HL-60 (cell line): ENCODE measurements around the gene SOX6.

ENCODE experiments used
- DNase-seq, 2 experiments: peaks; one replicate each; pipeline ENCODE4 v3.0.0-alpha.2; 2010 to 2020; ENCODE audit warnings: low read depth in 1 of 2, low spot score in 1 of 2
- H3K27ac ChIP-seq: fragments of 250-450 bp; sonication (Bioruptor Pico); replicated peaks from 2 replicates; pipeline ENCODE4 v1.5.1; 2020; ENCODE audit warnings: mild to moderate bottlenecking, moderate library complexity
- H3K27me3 ChIP-seq: fragments of 250-450 bp; sonication (Bioruptor Pico); 2 replicates; pipeline ENCODE4 v1.5.1; 2021; ENCODE audit warnings: mild to moderate bottlenecking, moderate library complexity; ENCODE audit not compliant: insufficient read depth, poor library complexity, severe bottlenecking
- H3K4me3 ChIP-seq: replicated peaks from 2 replicates; pipeline ENCODE4 v1.5.1; 2011; ENCODE audit warnings: mild to moderate bottlenecking, control low read depth, low read length; ENCODE audit not compliant: insufficient read depth
- GABPA ChIP-seq: IDR thresholded peaks from 2 replicates; pipeline ENCODE4 v1.6.1; 2012; ENCODE audit warnings: low read depth
- POLR2AphosphoS5 ChIP-seq: IDR thresholded peaks from 2 replicates; pipeline ENCODE4 v1.6.1; 2012; ENCODE audit warnings: low read depth
- SPI1 ChIP-seq: IDR thresholded peaks from 2 replicates; pipeline ENCODE4 v1.6.1; 2012; ENCODE audit warnings: low read depth, mild to moderate bottlenecking, borderline replicate concordance
- TF ChIP-seq, protein P1 (sequence below): IDR thresholded peaks from one replicate; pipeline ENCODE4 v1.5.1; 2011; ENCODE audit warnings: low read length, control low read depth, inconsistent platforms; ENCODE audit not compliant: insufficient read depth
- TF ChIP-seq, protein P2 (sequence below): IDR thresholded peaks from 2 replicates; pipeline ENCODE4 v1.6.1; 2012; ENCODE audit warnings: low read depth; ENCODE audit not compliant: insufficient replicate concordance

SOX6 gene

DNA sequence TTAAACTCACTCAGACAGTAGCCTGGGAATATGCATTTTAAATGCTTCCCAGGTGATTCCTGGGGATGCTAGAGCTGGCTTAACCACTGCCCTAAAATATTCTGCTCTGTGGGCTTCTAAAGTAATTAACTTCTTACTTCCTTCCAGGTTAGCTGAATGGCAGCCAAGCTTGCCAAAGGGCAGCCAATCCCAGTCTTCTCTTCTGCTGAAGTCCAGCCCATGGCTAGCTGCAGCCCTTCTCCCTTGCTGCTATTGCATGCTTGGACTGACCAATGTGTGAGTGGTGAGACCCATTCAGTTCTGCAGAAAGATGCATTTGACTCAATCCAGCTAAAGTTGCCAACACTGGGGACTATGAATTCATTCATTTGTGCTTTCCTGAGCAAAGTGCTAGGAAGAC lies 411.9 kb downstream of the SOX6 start:
- TF ChIP-seq GABPA (no peak), POLR2AphosphoS5 (no peak), SPI1 (no peak)
- TF ChIP-seq, protein P1, sequence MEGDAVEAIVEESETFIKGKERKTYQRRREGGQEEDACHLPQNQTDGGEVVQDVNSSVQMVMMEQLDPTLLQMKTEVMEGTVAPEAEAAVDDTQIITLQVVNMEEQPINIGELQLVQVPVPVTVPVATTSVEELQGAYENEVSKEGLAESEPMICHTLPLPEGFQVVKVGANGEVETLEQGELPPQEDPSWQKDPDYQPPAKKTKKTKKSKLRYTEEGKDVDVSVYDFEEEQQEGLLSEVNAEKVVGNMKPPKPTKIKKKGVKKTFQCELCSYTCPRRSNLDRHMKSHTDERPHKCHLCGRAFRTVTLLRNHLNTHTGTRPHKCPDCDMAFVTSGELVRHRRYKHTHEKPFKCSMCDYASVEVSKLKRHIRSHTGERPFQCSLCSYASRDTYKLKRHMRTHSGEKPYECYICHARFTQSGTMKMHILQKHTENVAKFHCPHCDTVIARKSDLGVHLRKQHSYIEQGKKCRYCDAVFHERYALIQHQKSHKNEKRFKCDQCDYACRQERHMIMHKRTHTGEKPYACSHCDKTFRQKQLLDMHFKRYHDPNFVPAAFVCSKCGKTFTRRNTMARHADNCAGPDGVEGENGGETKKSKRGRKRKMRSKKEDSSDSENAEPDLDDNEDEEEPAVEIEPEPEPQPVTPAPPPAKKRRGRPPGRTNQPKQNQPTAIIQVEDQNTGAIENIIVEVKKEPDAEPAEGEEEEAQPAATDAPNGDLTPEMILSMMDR = no peak
- TF ChIP-seq, protein P2, sequence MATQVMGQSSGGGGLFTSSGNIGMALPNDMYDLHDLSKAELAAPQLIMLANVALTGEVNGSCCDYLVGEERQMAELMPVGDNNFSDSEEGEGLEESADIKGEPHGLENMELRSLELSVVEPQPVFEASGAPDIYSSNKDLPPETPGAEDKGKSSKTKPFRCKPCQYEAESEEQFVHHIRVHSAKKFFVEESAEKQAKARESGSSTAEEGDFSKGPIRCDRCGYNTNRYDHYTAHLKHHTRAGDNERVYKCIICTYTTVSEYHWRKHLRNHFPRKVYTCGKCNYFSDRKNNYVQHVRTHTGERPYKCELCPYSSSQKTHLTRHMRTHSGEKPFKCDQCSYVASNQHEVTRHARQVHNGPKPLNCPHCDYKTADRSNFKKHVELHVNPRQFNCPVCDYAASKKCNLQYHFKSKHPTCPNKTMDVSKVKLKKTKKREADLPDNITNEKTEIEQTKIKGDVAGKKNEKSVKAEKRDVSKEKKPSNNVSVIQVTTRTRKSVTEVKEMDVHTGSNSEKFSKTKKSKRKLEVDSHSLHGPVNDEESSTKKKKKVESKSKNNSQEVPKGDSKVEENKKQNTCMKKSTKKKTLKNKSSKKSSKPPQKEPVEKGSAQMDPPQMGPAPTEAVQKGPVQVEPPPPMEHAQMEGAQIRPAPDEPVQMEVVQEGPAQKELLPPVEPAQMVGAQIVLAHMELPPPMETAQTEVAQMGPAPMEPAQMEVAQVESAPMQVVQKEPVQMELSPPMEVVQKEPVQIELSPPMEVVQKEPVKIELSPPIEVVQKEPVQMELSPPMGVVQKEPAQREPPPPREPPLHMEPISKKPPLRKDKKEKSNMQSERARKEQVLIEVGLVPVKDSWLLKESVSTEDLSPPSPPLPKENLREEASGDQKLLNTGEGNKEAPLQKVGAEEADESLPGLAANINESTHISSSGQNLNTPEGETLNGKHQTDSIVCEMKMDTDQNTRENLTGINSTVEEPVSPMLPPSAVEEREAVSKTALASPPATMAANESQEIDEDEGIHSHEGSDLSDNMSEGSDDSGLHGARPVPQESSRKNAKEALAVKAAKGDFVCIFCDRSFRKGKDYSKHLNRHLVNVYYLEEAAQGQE = no peak
- no peak for DNase-seq

DNA sequence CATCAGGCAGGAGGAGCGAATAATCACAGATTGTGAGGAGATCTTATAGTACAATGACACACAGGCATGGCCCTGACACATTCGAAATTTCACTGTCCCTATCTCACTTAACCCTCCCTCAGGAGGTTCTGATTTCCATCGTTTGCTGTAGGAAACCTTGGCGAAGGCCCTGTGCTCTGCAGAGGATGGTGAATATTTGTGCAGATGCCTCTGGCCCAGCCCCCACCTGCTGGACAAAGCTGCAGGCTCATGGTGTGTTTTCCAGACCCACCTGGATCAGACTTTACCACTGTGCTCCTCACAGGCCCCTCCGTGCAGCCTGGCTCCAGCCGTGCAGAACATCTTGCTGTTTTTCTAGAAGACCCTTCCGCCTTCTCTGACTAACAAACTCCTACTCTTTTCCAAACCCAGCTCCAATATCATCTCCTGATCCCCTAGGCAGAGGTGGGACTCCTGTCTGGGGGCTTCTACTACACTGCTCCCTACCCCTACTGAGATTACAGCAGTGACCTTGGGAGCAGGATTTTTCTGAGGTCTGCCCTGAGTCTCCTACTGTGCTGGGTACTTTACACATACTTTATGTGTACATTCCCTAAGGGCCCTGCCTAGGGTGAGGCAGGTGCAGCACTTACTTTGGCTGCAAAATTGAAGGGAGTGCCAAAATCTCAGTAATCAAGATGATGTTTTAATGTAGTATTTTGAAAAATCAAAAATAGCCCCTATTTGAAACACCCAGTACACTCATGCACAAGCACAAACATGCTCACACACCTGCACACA lies 412.7 kb downstream of the SOX6 start:
- Histone ChIP-seq H3K27me3 (no peaks in the 10 kb centered on the region), H3K27ac (no peak overlapping the region), H3K4me3 (no peak overlapping the region)
- no peak for DNase-seq
- TF ChIP-seq, protein P1 = no peak
- no peak for TF ChIP-seq GABPA
- no peak for TF ChIP-seq POLR2AphosphoS5
- no peak for TF ChIP-seq SPI1
- TF ChIP-seq, protein P2 = no peak

More for the DNA sequence above, 411.9 kb downstream of the SOX6 start:
- H3K4me3 ChIP-seq = no peak overlapping the region
- no peak overlapping the region for H3K27ac ChIP-seq
- no peaks in the 10 kb centered on the region for H3K27me3 ChIP-seq

DNA sequence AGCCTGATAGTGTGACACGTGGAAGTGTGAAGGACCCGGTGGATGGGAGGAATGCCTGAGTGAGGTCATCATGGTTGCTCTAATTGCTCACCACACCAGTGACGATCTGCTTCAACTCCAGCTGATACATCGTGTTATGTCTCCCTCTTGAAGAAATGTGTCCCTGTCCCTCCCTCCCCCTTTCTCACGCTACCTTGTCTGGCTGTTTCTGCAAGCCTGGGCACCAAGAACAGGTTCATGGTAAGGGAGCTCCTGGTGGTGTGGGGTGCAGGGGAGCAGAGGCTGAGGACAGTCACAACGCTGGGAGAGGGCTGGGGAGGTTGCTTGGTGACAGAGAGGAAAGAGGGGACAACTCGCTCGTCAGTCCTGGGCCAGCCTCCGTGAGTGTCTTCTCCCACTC lies 413.4 kb downstream of the SOX6 start:
- Histone ChIP-seq H3K4me3 (no peak overlapping the region), H3K27me3 (no peaks in the 10 kb centered on the region), H3K27ac (no peak overlapping the region)
- TF ChIP-seq, protein P1 = no peak
- TF ChIP-seq, protein P2 = no peak
- TF ChIP-seq POLR2AphosphoS5 (no peak), GABPA (no peak), SPI1 (no peak)
- no peak for DNase-seq
